IPS-18c (cell line): ENCODE data around the gene SH3PXD2A.

Experiments used
- H3K4me3 ChIP-seq: 2 replicates; pipeline ENCODE4 v1.7.0; 2013; ENCODE audit warnings: low read depth, mild to moderate bottlenecking, low read length, moderate library complexity; ENCODE audit not compliant: insufficient read depth
- H3K9me3 ChIP-seq: one replicate; pipeline ENCODE4 v1.6.1; 2013; ENCODE audit warnings: mild to moderate bottlenecking, low read length, moderate library complexity; ENCODE audit not compliant: control insufficient read depth, insufficient read depth

SH3PXD2A gene

DNA sequence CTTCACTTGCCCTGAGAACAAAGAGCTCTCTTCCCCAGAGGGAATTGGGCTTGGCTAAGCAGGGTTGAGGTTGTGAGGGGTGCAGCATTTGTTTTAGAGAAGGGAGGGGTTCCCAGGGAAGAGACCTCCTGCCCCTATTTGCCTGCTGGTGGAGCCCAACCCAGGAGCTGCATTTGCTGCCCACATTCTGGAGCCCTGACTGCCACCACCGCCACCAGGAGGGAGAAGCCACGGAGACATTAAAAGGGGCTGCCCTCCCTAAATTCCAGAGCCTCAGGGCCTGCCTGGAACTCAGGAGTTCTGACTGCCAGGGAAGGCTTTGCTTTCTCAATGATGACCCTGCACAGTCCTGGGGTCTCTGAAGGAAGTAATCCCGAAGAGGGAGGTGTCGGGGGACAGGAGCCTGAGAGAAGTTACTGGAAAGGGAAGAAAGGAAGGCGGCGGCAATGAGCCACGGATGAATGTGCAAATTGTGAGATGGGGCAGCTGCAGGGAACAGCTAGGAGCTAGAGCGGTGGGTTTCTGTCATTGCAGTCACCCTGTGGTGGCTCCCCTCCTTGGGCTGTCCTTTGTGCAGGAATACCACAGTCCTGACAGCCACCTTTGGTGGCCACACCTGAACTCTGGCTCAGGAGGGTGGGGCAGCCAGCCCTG, 310.6 kb downstream of the SH3PXD2A start:
- Histone ChIP-seq H3K9me3 (no peaks in the 10 kb centered on the region), H3K4me3 (no peak overlapping the region)
